SK-N-SH (cell line): ENCODE measurements around the gene ZMIZ1. TPM values are rescaled to one million over a fixed set of nuclear protein-coding genes. Genes with fewer than 3 reads are reported as not detected.

ENCODE experiments used
- CTCF ChIA-PET: fragments of 300-600, 350-600 bp; formaldehyde crosslinking; extraction: SDS; loops from one replicate; lab custom pipeline; 2021; lab: Yijun Ruan, JAX
- POLR2A ChIA-PET: fragments of 350-600 bp; sonication (Branson Sonifier 250); formaldehyde crosslinking; extraction: SDS; loops from one replicate; lab custom pipeline; 2020; ENCODE audit warnings: antibody characterized with exemption, inconsistent platforms; lab: Yijun Ruan, JAX
- DNase-seq: peaks from one replicate; pipeline ENCODE4 v3.0.0; 2012
- H2AFZ ChIP-seq: fragments of 200-600 bp; sonication (generic); 2 replicates; pipeline ENCODE4 v1.8.1; 2016; ENCODE audit warnings: antibody characterized with exemption, mild to moderate bottlenecking, low read depth
- H3F3A ChIP-seq: fragments of 200-600 bp; sonication (generic); replicated peaks from 2 replicates; pipeline ENCODE3; 2016; ENCODE audit warnings: antibody characterized with exemption, mild to moderate bottlenecking; ENCODE audit not compliant: insufficient read depth
- H3K27ac ChIP-seq, 2 experiments: fragments of 200-500 bp in 1 of 2; fragments of 200-600 bp in 1 of 2; sonication (Bioruptor generic) in 1 of 2; sonication (generic), shearing (Covaris generic) in 1 of 2; 2 replicates each; pipeline versions ENCODE4 v1.5.1 to v1.6.1; 2014 to 2016; ENCODE audit warnings: low read depth in 2 of 2, inconsistent platforms in 1 of 2, low read length in 1 of 2, mild to moderate bottlenecking in 1 of 2, mixed read lengths in 1 of 2
- H3K27me3 ChIP-seq: fragments of 200-600 bp; sonication (generic), shearing (Covaris generic); 2 replicates; pipeline ENCODE4 v1.6.1; 2016; ENCODE audit warnings: mixed run types; ENCODE audit not compliant: insufficient read depth
- H3K36me3 ChIP-seq, 2 experiments: fragments of 200-500 bp in 1 of 2; fragments of 200-600 bp in 1 of 2; sonication (Bioruptor generic) in 1 of 2; sonication (generic) in 1 of 2; replicated peaks in 1 of 2; 2 replicates each; pipeline versions ENCODE3 to v1.5.1; 2014 to 2016; ENCODE audit warnings: low read length in 1 of 2, mild to moderate bottlenecking in 1 of 2; ENCODE audit not compliant: insufficient read depth in 2 of 2, control insufficient read depth in 1 of 2
- H3K4me1 ChIP-seq, 2 experiments: fragments of 200-500 bp in 1 of 2; fragments of 200-600 bp in 1 of 2; sonication (Bioruptor generic) in 1 of 2; sonication (generic), shearing (Covaris generic) in 1 of 2; 2 replicates each; pipeline versions ENCODE4 v1.5.1 to v1.6.1; 2014 to 2016; ENCODE audit warnings: low read depth in 1 of 2, low read length in 1 of 2, mixed run types in 1 of 2; ENCODE audit not compliant: insufficient read depth in 2 of 2, control insufficient read depth in 1 of 2
- H3K4me2 ChIP-seq: fragments of 200-600 bp; sonication (generic), shearing (Covaris generic); 2 replicates; pipeline ENCODE4 v1.6.1; 2017; ENCODE audit warnings: mixed run types
- H3K4me3 ChIP-seq, 2 experiments: fragments of 200-500 bp in 1 of 2; fragments of 200-600 bp in 1 of 2; sonication (Bioruptor generic) in 1 of 2; sonication (generic), shearing (Covaris generic) in 1 of 2; 2 replicates each; pipeline versions ENCODE4 v1.5.1 to v1.8.1; 2014 to 2016; ENCODE audit warnings: low read depth in 2 of 2, inconsistent platforms in 1 of 2, low read length in 1 of 2, mild to moderate bottlenecking in 1 of 2, mixed read lengths in 1 of 2, moderate library complexity in 1 of 2
- H3K79me2 ChIP-seq: fragments of 200-600 bp; sonication (generic); 2 replicates; pipeline ENCODE4 v1.8.1; 2017; ENCODE audit warnings: mild to moderate bottlenecking; ENCODE audit not compliant: insufficient read depth
- H3K9ac ChIP-seq: fragments of 200-600 bp; sonication (generic); 2 replicates; pipeline ENCODE4 v1.6.1; 2017; ENCODE audit warnings: mixed run types
- H3K9me2 ChIP-seq: fragments of 200-600 bp; sonication (generic); 2 replicates; pipeline ENCODE4 v1.6.1; 2017; ENCODE audit warnings: mixed run types
- H3K9me3 ChIP-seq: fragments of 200-600 bp; sonication (generic); 2 replicates; pipeline ENCODE4 v1.6.1; 2017; ENCODE audit warnings: mixed run types, mild to moderate bottlenecking, moderate library complexity
- H4K20me1 ChIP-seq: fragments of 200-600 bp; sonication (generic); 2 replicates; pipeline ENCODE4 v1.6.1; 2017; ENCODE audit warnings: mild to moderate bottlenecking, mixed run types; ENCODE audit not compliant: insufficient read depth
- EP300 ChIP-seq, 2 experiments: IDR thresholded peaks; 2 replicates each; pipeline versions ENCODE4 v1.4.0 to v1.6.1; 2012; ENCODE audit warnings: borderline replicate concordance in 1 of 2, low read depth in 1 of 2, low read length in 1 of 2
- FOXJ3 ChIP-seq: sonication (generic); formaldehyde crosslinking; IDR thresholded peaks from 2 replicates; pipeline ENCODE4 v1.5.1; 2020; ENCODE audit warnings: mild to moderate bottlenecking, missing genetic modification reagents
- MXI1 ChIP-seq: IDR thresholded peaks from 2 replicates; pipeline ENCODE4 v1.6.1; 2012; ENCODE audit warnings: mild to moderate bottlenecking, low read depth, low read length, improper control_type of control experiment
- POLR2AphosphoS5 ChIP-seq: IDR thresholded peaks from 2 replicates; pipeline ENCODE4 v1.6.1; 2012; ENCODE audit warnings: low read depth, low read length
- YY1 ChIP-seq: IDR thresholded peaks from 2 replicates; pipeline ENCODE4 v1.4.0; 2012; ENCODE audit warnings: low read depth, mild to moderate bottlenecking
- WGBS: methylation state at CpG from one replicate; pipeline ENCODE4 v1.1.6; 2017; ENCODE audit warnings: low lambda C conversion rate; 5-methylcytosine and 5-hydroxymethylcytosine counted together
- polyA plus RNA-seq, 3 experiments: library from polyadenylated mRNA; depleted of rRNA; stranded (reverse); fragments of >200 nt; gene quantifications; 2 replicates each; pipeline ENCODE4 v1.2.3, GENCODE V29; 2012

ZMIZ1 gene
- polyA plus RNA-seq, 1 of the 3 experiments (the other 2 are of a cell fraction), result 23.5 TPM

DNA sequence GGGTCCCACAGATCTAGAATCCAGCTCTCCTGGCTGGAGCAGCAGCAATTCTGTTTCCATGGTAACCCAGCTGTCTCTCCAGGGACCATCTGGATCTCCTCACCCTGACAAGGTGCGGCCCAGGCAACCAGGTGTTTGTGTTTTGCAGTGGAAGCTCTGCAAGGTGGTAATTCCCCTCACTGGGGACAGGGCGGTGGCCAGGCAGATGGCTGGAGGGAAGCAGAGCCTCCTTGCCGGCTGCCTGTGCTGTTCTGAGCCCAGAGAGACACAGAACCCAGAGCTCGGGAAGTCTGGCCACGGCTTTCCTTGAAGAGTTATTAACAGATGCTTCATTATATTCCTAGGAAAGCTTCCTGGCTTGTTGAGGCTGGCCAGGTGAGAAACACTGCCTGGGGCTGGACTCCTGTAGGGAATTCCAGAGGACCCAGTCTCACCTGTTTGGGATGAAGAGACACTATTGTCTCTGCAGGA lies 160.3 kb downstream of the ZMIZ1 start:
- POLR2A ChIA-PET, result interaction anchor here (0.7 to 12.4 kb wide), 9 partner anchors 8 to 196 kb away, joined by 3 to 237 read pairs (median 5); no protein-coding TSS in a partner anchor

DNA sequence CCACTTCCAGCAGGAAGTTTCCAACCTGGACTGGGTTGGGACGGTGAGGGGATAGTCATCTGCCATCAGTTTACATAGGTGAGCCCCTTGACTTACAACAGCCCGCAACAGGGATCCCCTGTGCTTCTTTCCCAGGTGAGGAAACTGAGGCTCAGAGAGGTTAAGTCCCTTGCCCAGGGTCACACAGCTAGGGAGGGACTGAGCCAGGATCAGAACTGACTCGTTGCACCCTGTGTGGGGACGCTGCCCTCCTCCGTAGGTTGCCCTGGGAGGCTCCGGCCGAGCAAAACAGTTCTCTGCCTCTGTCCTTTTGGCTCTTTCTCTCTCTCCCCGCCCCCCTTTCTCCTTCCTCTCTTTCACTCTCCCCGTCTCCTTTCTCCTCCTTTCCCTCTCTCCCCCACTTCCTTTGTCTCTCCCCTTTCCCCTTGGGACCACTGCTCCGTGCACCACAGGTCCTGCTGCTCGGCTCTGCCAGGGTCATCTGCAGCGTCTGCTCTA lies 161.1 kb downstream of the ZMIZ1 start:
- 84% methylated on average over 10 of the region's 12 CpGs for WGBS
- peaks cover 40 to 42% of the 10 kb centered on the region in 2 experiments for H3K36me3 ChIP-seq
- H3K9ac ChIP-seq, result no peak overlapping the region
- POLR2A ChIA-PET, result interaction anchor here (0.6 to 12.4 kb wide), 8 partner anchors 9 to 266 kb away, joined by 3 to 237 read pairs (median 5); no protein-coding TSS in a partner anchor
- no peak overlapping the region for H2AFZ ChIP-seq
- no peaks in the 10 kb centered on the region for H3K9me2 ChIP-seq
- H3K4me2 ChIP-seq, result no peak overlapping the region
- peaks cover 8% of the 10 kb centered on the region for H3F3A ChIP-seq
- H3K4me3 ChIP-seq, result no peak overlapping the region
- H3K27ac ChIP-seq, result peak overlapping the region in 1 of 2 experiments; percentile 89; a peak in 3 of 4 replicates
- H4K20me1 ChIP-seq, result peaks cover 35% of the 10 kb centered on the region
- no peaks in the 10 kb centered on the region for H3K9me3 ChIP-seq
- peaks cover 14% of the 10 kb centered on the region for H3K79me2 ChIP-seq
- TF ChIP-seq FOXJ3 (CRISPR knock-in tag) (no peak), MXI1 (0 out of 2 replicates have a peak, but pooled peaks have one; percentile 12)
- TF ChIP-seq, all 33 proteins: peak for 1
- no peak for DNase-seq
- peaks cover 9 to 83% of the 10 kb centered on the region in 2 experiments; a peak in 3 of 4 replicates for H3K4me1 ChIP-seq
- CTCF ChIA-PET, result interaction anchor here (0.9 to 2.6 kb wide), 7 partner anchors 14 to 164 kb away, joined by 3 to 11 read pairs (median 3); no protein-coding TSS in a partner anchor
- no peaks in the 10 kb centered on the region for H3K27me3 ChIP-seq

More for the DNA sequence above, 160.3 kb downstream of the ZMIZ1 start:
- TF ChIP-seq EP300 (IDR thresholded peaks at IDR 0.05; ENCODE audit: borderline replicate concordance in 1 of 2, low read depth in 1 of 2, low read length in 1 of 2) (peak in 1 of 2 experiments; percentile 72; a peak in 2 of 4 replicates), POLR2AphosphoS5 (no peak)
- Histone ChIP-seq H2AFZ (no peak overlapping the region), H3K9me2 (no peaks in the 10 kb centered on the region), H3K9me3 (no peaks in the 10 kb centered on the region), H3K9ac (no peak overlapping the region), H3K4me3 (no peak overlapping the region), H3K4me1 (peaks cover 4 to 84% of the 10 kb centered on the region in 2 experiments; a peak in 3 of 4 replicates), H3K36me3 (peaks cover 35 to 42% of the 10 kb centered on the region in 2 experiments), H3K27me3 (no peaks in the 10 kb centered on the region), H3K4me2 (no peak overlapping the region), H3F3A (peaks cover 8% of the 10 kb centered on the region), H3K27ac (peak overlapping the region in 1 of 2 experiments; percentile 89; a peak in 3 of 4 replicates), H4K20me1 (peaks cover 30% of the 10 kb centered on the region), H3K79me2 (peaks cover 14% of the 10 kb centered on the region)
- 71% methylated on average over 1 of the region's 5 CpGs for WGBS
- peak; percentile 77 for DNase-seq
- CTCF ChIA-PET, result interaction anchor here (1.0 to 2.6 kb wide), 5 partner anchors 14 to 71 kb away, joined by 3 to 11 read pairs (median 6); no protein-coding TSS in a partner anchor

DNA sequence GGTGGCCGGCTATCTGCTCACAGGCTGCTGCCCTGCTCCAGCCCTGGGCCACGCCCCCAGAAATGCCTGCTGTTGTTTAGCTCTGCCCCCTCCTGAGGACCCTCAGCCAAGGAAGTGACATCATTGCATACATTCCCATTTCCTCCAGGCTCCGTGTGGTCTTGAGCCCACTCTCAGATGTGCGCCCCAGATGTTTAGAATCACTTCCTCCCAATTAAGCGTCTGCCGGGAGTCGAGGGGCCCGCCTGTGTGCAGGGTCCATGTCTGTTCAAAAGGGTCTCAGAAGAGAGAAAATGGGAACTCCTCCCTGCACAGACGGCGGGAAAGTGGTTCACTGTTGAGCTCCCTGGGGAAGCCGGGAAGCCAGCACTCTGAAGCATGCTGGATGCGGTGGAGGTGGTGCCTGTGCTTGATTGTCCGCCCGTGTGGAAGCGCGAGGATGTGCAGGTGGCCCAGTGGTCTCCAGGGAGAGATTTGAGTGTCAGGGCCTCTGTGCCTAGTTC lies 161.6 kb downstream of the ZMIZ1 start:
- DNase-seq, result peak; percentile 74
- Histone ChIP-seq H3K4me3 (no peak overlapping the region), H3K79me2 (peaks cover 14% of the 10 kb centered on the region), H4K20me1 (peaks cover 37% of the 10 kb centered on the region), H3K27ac (peak overlapping the region in 1 of 2 experiments; percentile 89; a peak in 2 of 4 replicates), H3K9me2 (no peaks in the 10 kb centered on the region), H3K27me3 (no peaks in the 10 kb centered on the region), H3K4me1 (peaks cover 9 to 83% of the 10 kb centered on the region in 2 experiments; a peak in 3 of 4 replicates), H2AFZ (no peak overlapping the region), H3K9me3 (no peaks in the 10 kb centered on the region), H3K4me2 (no peak overlapping the region), H3F3A (peaks cover 8% of the 10 kb centered on the region), H3K36me3 (peaks cover 39 to 41% of the 10 kb centered on the region in 2 experiments), H3K9ac (no peak overlapping the region)
- ChIA-PET CTCF (interaction anchor here (0.9 to 2.6 kb wide), 6 partner anchors 9 to 164 kb away, joined by 3 to 11 read pairs (median 4); no protein-coding TSS in a partner anchor), POLR2A (interaction anchor here (0.6 to 12.4 kb wide), 4 partner anchors 9 to 267 kb away, joined by 3 to 237 read pairs (median 11); no protein-coding TSS in a partner anchor)
- TF ChIP-seq YY1 (no peak), FOXJ3 (CRISPR knock-in tag) (0 out of 2 replicates have a peak, but pooled peaks have one; percentile 19)
- WGBS, result 83% methylated on average over 15 of the region's 16 CpGs
